Neuronal stem cell (in vitro differentiated cells): ENCODE measurements around the gene TCF7.

Source experiments
- DNase-seq: peaks from one replicate; pipeline ENCODE4 v3.0.0-alpha.2; 2013; ENCODE audit warnings: low spot score
- H2AFZ ChIP-seq: one replicate; pipeline ENCODE4 v1.6.1; 2013; ENCODE audit warnings: mild to moderate bottlenecking, low read length, inconsistent platforms
- H2AK5ac ChIP-seq: 2 replicates; pipeline ENCODE4 v1.6.1; 2013; ENCODE audit warnings: low read depth, mild to moderate bottlenecking, inconsistent platforms, low read length, moderate library complexity, mixed read lengths
- H2BK120ac ChIP-seq: 2 replicates; pipeline ENCODE4 v1.6.1; 2013; ENCODE audit warnings: low read depth, mild to moderate bottlenecking, inconsistent platforms, low read length, moderate library complexity, mixed read lengths
- H2BK12ac ChIP-seq: one replicate; pipeline ENCODE4 v1.6.1; 2013; ENCODE audit warnings: low read length, inconsistent platforms
- H2BK15ac ChIP-seq: 2 replicates; pipeline ENCODE4 v1.6.1; 2013; ENCODE audit warnings: mild to moderate bottlenecking, low read length, inconsistent platforms, mixed read lengths
- H2BK5ac ChIP-seq: one replicate; pipeline ENCODE4 v1.6.1; 2013; ENCODE audit warnings: inconsistent platforms, mild to moderate bottlenecking, low read length, moderate library complexity
- H3K14ac ChIP-seq: one replicate; pipeline ENCODE4 v1.6.1; 2013; ENCODE audit warnings: low read length, inconsistent platforms
- H3K18ac ChIP-seq: 2 replicates; pipeline ENCODE4 v1.6.1; 2013; ENCODE audit warnings: low read length, inconsistent platforms
- H3K23ac ChIP-seq: 2 replicates; pipeline ENCODE4 v1.6.1; 2013; ENCODE audit warnings: low read depth, mild to moderate bottlenecking, mixed read lengths, low read length, inconsistent platforms; ENCODE audit not compliant: poor library complexity
- H3K27ac ChIP-seq: replicated peaks from 3 replicates; pipeline ENCODE4 v1.5.1; 2013; ENCODE audit warnings: low read length, inconsistent platforms
- H3K27me3 ChIP-seq, 3 experiments: 2 replicates each; pipeline ENCODE4 v1.6.1; 2013; ENCODE audit warnings: low read length in 3 of 3, mild to moderate bottlenecking in 2 of 3, inconsistent platforms in 1 of 3, low read depth in 1 of 3, mixed read lengths in 1 of 3, moderate library complexity in 1 of 3; ENCODE audit not compliant: control insufficient read depth in 3 of 3, insufficient read depth in 3 of 3
- H3K36me3 ChIP-seq, 2 donors: replicated peaks in 1 of 2; 2 replicates each; pipeline ENCODE4 v1.6.1; 2013; ENCODE audit warnings: low read length in 2 of 2; ENCODE audit not compliant: control insufficient read depth in 2 of 2, insufficient read depth in 2 of 2
- H3K4ac ChIP-seq: 2 replicates; pipeline ENCODE4 v1.6.1; 2013; ENCODE audit warnings: inconsistent platforms, mild to moderate bottlenecking, low read length, moderate library complexity
- H3K4me1 ChIP-seq, 2 donors: 1 replicate in 1 of 2; 2 replicates in 1 of 2; pipeline ENCODE4 v1.6.1; 2013; ENCODE audit warnings: low read length in 2 of 2, low read depth in 1 of 2; ENCODE audit not compliant: control insufficient read depth in 2 of 2, insufficient read depth in 1 of 2
- H3K4me2 ChIP-seq: one replicate; pipeline ENCODE4 v1.6.1; 2013; ENCODE audit warnings: mild to moderate bottlenecking, low read length, inconsistent platforms; ENCODE audit not compliant: insufficient read depth, poor library complexity, severe bottlenecking
- H3K4me3 ChIP-seq, 2 donors: 2 replicates each; pipeline ENCODE4 v1.5.1; 2013; ENCODE audit warnings: low read length in 2 of 2, mild to moderate bottlenecking in 2 of 2, inconsistent platforms in 1 of 2, moderate library complexity in 1 of 2
- H3K79me1 ChIP-seq: one replicate; pipeline ENCODE4 v1.6.1; 2013; ENCODE audit warnings: low read depth, mild to moderate bottlenecking, inconsistent platforms, low read length, moderate library complexity
- H3K9ac ChIP-seq: one replicate; pipeline ENCODE4 v1.6.1; 2013; ENCODE audit warnings: mild to moderate bottlenecking, low read depth, low read length, inconsistent platforms; ENCODE audit not compliant: poor library complexity
- H3K9me3 ChIP-seq, 2 donors: replicated peaks in 1 of 2; 2 replicates each; pipeline versions ENCODE3 to v1.6.1; 2013; ENCODE audit warnings: low read length in 2 of 2, mild to moderate bottlenecking in 2 of 2, inconsistent platforms in 1 of 2, low read depth in 1 of 2, mixed read lengths in 1 of 2, moderate library complexity in 1 of 2; ENCODE audit not compliant: control insufficient read depth in 2 of 2, insufficient read depth in 1 of 2
- H4K8ac ChIP-seq: one replicate; pipeline ENCODE4 v1.6.1; 2013; ENCODE audit warnings: low read depth, mild to moderate bottlenecking, inconsistent platforms, low read length, moderate library complexity
- H4K91ac ChIP-seq: one replicate; pipeline ENCODE4 v1.6.1; 2013; ENCODE audit warnings: low read length, low read depth, mild to moderate bottlenecking, inconsistent platforms; ENCODE audit not compliant: poor library complexity
- WGBS, 2 donors: extraction: QIAGEN DNeasy Blood & Tissue Kit; methylation state at CpG; one replicate each; pipeline ENCODE4 v1.1.7; 2013; ENCODE audit warnings: missing lambda C conversion rate in 2 of 2, mixed read lengths in 1 of 2; ENCODE audit not compliant: insufficient read length in 2 of 2, insufficient replicate concordance in 1 of 2; ENCODE audit errors: extremely low coverage in 2 of 2; 5-methylcytosine and 5-hydroxymethylcytosine counted together

TCF7 gene

DNA sequence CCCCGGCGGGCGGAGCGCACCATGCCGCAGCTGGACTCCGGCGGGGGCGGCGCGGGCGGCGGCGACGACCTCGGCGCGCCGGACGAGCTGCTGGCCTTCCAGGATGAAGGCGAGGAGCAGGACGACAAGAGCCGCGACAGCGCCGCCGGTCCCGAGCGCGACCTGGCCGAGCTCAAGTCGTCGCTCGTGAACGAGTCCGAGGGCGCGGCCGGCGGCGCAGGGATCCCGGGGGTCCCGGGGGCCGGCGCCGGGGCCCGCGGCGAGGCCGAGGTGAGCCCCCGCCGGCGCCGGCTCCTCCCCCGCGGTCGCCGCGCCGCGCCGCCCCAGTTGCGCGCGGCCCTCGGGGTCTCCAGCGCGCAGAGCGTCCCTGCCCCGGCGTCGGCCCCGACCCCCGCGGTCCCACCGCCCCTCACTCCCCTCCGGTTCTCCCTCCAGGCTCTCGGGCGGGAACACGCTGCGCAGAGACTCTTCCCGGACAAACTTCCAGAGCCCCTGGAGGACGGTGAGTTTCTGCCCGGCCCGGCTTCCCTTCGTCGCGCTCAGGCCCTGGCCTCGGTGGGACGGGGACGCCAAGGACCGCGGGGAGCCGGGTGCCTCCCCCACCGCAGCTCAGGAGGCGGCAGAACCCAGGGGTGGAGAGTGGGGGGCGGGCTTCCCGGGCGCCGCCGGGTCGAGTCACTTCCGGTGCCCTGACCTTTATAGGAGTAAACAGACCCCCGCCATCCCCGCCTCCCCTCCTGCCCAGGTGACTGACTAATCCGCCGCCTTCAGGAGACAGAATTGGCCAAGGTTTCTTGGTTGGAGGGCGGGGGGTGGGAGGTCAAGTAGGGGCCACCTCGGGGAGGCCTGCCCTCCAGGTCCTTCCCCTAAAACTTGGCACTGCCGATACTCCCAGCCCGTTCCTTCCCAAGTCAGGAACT lies 665 bp downstream of the TCF7 start:
- no CpG with 5 or more reads among the region's 110 CpGs for WGBS, 2 donors
- H3K27ac ChIP-seq, result no peak overlapping the region

DNA sequence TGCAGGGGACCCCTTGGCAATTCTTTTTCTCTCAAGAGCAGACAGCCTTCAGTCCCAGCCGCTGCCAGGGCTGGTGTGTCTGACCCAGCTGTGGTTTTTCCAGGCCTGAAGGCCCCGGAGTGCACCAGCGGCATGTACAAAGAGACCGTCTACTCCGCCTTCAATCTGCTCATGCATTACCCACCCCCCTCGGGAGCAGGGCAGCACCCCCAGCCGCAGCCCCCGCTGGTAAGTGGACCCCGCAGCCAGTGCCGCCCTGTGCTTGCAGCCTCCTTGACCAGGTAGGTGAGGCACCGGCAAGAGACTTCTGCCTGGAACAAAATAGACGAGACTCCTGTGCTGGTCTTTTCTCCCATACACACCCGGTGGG lies 1.3 kb downstream of the TCF7 start:
- DNase-seq, result no peak
- WGBS, 2 donors, result no CpG with 5 or more reads among the region's 13 CpGs

More for the DNA sequence above, 665 bp downstream of the TCF7 start:
- H4K8ac ChIP-seq, result no peak overlapping the region
- H4K91ac ChIP-seq, result no peak overlapping the region
- no peak overlapping the region for H2BK120ac ChIP-seq
- peaks cover 6 to 38% (median 36%) of the 10 kb centered on the region in 3 experiments for H3K27me3 ChIP-seq
- no peaks in the 10 kb centered on the region for H3K9me3 ChIP-seq
- peak overlapping the region; percentile 53 to 85 for H3K4me3 ChIP-seq
- H2BK12ac ChIP-seq, result no peak overlapping the region
- peak overlapping the region; percentile 22 for H3K14ac ChIP-seq
- H2AFZ ChIP-seq, result peak overlapping the region; percentile 94
- H3K79me1 ChIP-seq, result no peaks in the 10 kb centered on the region
- no peak overlapping the region for H2AK5ac ChIP-seq
- H3K4me1 ChIP-seq, result peaks cover 11 to 12% of the 10 kb centered on the region in 2 donors
- no peak for DNase-seq
- no peaks in the 10 kb centered on the region for H3K36me3 ChIP-seq
- H2BK15ac ChIP-seq, result no peak overlapping the region
- H3K18ac ChIP-seq, result peak overlapping the region; percentile 90
- H3K4ac ChIP-seq, result no peak overlapping the region
- H3K9ac ChIP-seq, result peak overlapping the region; percentile 65
- peak overlapping the region; percentile 66 for H3K23ac ChIP-seq
- H3K4me2 ChIP-seq, result peak overlapping the region; percentile 97
- no peak overlapping the region for H2BK5ac ChIP-seq

DNA sequence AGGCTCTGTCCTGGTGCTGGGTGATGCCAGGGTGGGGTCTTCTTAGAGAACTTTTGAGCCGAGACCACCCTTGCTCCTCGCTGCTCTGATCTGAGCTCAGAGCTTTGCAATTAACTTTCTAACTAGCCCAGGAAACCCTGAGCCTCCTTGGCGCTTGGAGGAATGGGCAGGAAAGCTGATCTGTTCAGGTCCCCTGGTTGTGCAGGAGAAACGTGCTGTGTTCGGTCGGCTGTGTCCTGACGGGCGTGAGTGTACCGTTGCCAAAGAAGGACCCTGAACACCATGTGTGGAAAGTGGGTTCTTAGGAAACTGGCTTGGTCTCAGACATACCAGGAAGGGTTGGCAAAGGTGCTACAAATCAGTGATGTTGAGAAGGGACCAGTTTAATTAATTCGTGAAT lies 1.8 kb downstream of the TCF7 start:
- H3K36me3 ChIP-seq, result no peaks in the 10 kb centered on the region

More for the DNA sequence above, 1.3 kb downstream of the TCF7 start:
- Histone ChIP-seq H3K9ac (no peak overlapping the region), H3K4me1 (peaks cover 5 to 9% of the 10 kb centered on the region in 2 donors), H2BK120ac (no peak overlapping the region), H3K4me3 (peak overlapping the region; percentile 27 to 53), H2AK5ac (no peak overlapping the region), H2BK5ac (no peak overlapping the region), H3K18ac (no peak overlapping the region), H2AFZ (peak overlapping the region; percentile 94), H3K14ac (no peak overlapping the region), H3K36me3 (no peaks in the 10 kb centered on the region), H4K91ac (no peak overlapping the region), H3K27me3 (peaks cover 6 to 35% (median 32%) of the 10 kb centered on the region in 3 experiments), H3K9me3 (no peaks in the 10 kb centered on the region), H3K4me2 (peak overlapping the region; percentile 97), H3K23ac (no peak overlapping the region), H4K8ac (no peak overlapping the region), H3K27ac (no peak overlapping the region), H3K79me1 (no peaks in the 10 kb centered on the region), H2BK12ac (no peak overlapping the region), H2BK15ac (no peak overlapping the region), H3K4ac (no peak overlapping the region)

More for the DNA sequence above, 1.8 kb downstream of the TCF7 start:
- H3K27ac ChIP-seq, result no peak overlapping the region
- no peak overlapping the region for H3K9ac ChIP-seq
- H2AFZ ChIP-seq, result no peak overlapping the region
- no peak overlapping the region for H3K23ac ChIP-seq
- H4K91ac ChIP-seq, result no peak overlapping the region
- H3K27me3 ChIP-seq, result peaks cover 6 to 35% (median 27%) of the 10 kb centered on the region in 3 experiments
- no peaks in the 10 kb centered on the region for H3K79me1 ChIP-seq
- no peak overlapping the region for H3K14ac ChIP-seq
- peaks cover 2 to 9% of the 10 kb centered on the region in 2 donors for H3K4me1 ChIP-seq
- no peak overlapping the region for H2BK5ac ChIP-seq
- no peak overlapping the region for H3K4ac ChIP-seq
- H2BK12ac ChIP-seq, result no peak overlapping the region
- no peaks in the 10 kb centered on the region for H3K9me3 ChIP-seq
- H2BK15ac ChIP-seq, result no peak overlapping the region
- no peak for DNase-seq
- H2AK5ac ChIP-seq, result no peak overlapping the region
- no peak overlapping the region for H3K4me3 ChIP-seq
- H4K8ac ChIP-seq, result no peak overlapping the region
- no peak overlapping the region for H3K18ac ChIP-seq
- no peak overlapping the region for H2BK120ac ChIP-seq
- no peak overlapping the region for H3K4me2 ChIP-seq
- no CpG with 5 or more reads among the region's 10 CpGs for WGBS, 2 donors
